Testis (tissue), 5 donors: ENCODE data around the gene ZNF397. TPM values are rescaled to one million over a fixed set of nuclear protein-coding genes. Genes with fewer than 3 reads are reported as not detected.

Experiments used
- DNase-seq: peaks from one replicate; pipeline ENCODE4 v3.0.0-alpha.2; 2019
- H3K27ac ChIP-seq, 2 donors: fragments of 200-600 bp; sonication (generic); one replicate each; pipeline ENCODE4 v1.5.1; 2019
- H3K27me3 ChIP-seq: fragments of 200-600 bp; sonication (generic); one replicate; pipeline ENCODE4 v1.5.1; 2019
- H3K36me3 ChIP-seq: fragments of 200-600 bp; sonication (generic); one replicate; pipeline ENCODE4 v1.5.1; 2017; ENCODE audit warnings: low read depth; ENCODE audit errors: missing control alignments
- H3K4me1 ChIP-seq: fragments of 200-600 bp; sonication (generic); one replicate; pipeline ENCODE4 v1.5.1; 2019
- H3K4me3 ChIP-seq, 2 donors: fragments of 200-600 bp; sonication (generic); one replicate each; pipeline ENCODE4 v1.5.1; 2017 to 2019
- H3K9me3 ChIP-seq: fragments of 200-600 bp; sonication (generic); one replicate; pipeline ENCODE4 v1.5.1; 2017
- POLR2A ChIP-seq: fragments of 450-650 bp; IDR thresholded peaks from one replicate; pipeline ENCODE4 v1.6.1; 2017; ENCODE audit warnings: antibody characterized with exemption, mild to moderate bottlenecking, moderate library complexity
- WGBS, 2 donors: methylation state at CpG; one replicate each; pipeline ENCODE4 v1.1.5; 2018; 5-methylcytosine and 5-hydroxymethylcytosine counted together
- intact Hi-C: fragments of 100-400 bp; cut with DNase I; formaldehyde crosslinking; loops from one replicate; pipeline ENCODE4 v1.15.1; 2023; ENCODE audit warnings: low total_unique reads
- long read RNA-seq, 2 donors: transcript quantifications; one replicate each; lab custom pipeline, GENCODE V29; 2026
- polyA plus RNA-seq: library from polyadenylated mRNA; stranded (reverse); fragments of 350-450 nt; fragmentation: Illumina TruSeq; extraction: RNeasy Lipid Tissue Mini Kit (QIAGEN cat#74804); gene quantifications from one replicate; pipeline ENCODE4 v1.2.3, GENCODE V29; 2014; ENCODE audit warnings: low read depth, low replicate concordance; ENCODE audit not compliant: insufficient read depth
- total RNA-seq, 2 donors: library from RNA; depleted of rRNA; stranded (reverse); fragments of >200 nt; gene quantifications; one replicate each; pipeline ENCODE4 v1.2.3, GENCODE V29; 2016
- TF ChIP-seq, protein P1 (sequence below), 3 experiments: fragments of 450-650 bp in 2 of 3; fragments of 200-600 bp in 1 of 3; sonication (generic) in 1 of 3; IDR thresholded peaks; one replicate each; pipeline ENCODE4 v1.5.1; 2016 to 2019; ENCODE audit warnings: antibody characterized with exemption in 3 of 3, mild to moderate bottlenecking in 2 of 3, moderate library complexity in 1 of 3

Gene ZNF397
- 10 to 100 TPM; 32.2 to 36.6 TPM for total RNA-seq
- polyA plus RNA-seq = 21.6 TPM
- long read RNA-seq, donor 1, full-length matches to known transcripts = 6 of 6 reads
- long read RNA-seq, donor 1, partial matches to known transcripts = 0 of 6 reads
- long read RNA-seq, donor 1, other reads (novel, unspliced or antisense) = 0 of 6 reads
- long read RNA-seq, donor 2, full-length matches to known transcripts = 3 of 10 reads
- long read RNA-seq, donor 2, partial matches to known transcripts = 7 of 10 reads
- long read RNA-seq, donor 2, other reads (novel, unspliced or antisense) = 0 of 10 reads

DNA sequence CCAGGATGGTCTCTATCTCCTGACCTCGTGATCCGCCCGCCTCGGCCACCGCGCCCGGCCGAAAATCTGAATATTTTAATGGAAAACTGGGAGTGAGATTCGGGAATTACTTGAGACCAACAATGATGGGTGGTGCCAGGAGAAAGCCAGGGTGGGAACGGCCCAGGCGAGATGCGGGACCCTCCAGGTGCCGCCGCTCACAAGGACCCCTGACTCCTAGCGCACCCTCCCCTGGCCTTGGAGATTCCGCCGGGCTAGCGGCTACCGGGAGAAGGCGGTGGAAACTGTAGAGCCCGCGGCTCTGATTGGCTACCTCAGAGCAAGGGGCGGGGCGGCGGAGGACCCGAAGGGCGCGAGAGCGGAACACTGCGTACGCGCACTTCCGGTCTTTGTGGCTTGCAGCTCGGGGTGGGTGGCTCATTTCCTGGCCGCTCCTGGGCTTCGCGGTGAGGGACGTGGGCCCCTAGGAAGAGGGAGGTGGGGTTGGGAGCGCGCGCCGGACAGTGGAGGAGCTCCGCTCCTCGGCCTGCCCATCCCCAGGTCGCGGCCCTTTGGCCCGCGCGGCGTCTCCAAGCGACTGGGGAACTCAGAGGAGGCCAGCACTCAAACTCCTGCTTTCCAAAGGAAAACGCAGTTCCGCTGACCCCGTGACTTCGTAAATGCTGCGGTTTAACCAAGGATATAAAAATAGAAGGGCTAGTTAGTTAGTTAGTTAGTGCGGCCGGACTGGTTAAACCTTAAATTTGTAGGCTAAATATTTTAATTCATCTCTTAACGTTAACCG is at the start of gene ZNF397:
Gene ZNF397, plus strand, starts transcription at position 371 of the 784 bp plus-strand sequence. CDS start 1,437 bp downstream, outside the sequence.
- H3K36me3 ChIP-seq = no peaks in the 10 kb centered on the region
- peak within 1 kb of the TSS; percentile 76 to 89 for H3K4me3 ChIP-seq
- WGBS, 2 donors = 0 to 1% methylated on average over 35 to 60 of the region's 60 CpGs
- H3K9me3 ChIP-seq = no peaks in the 10 kb centered on the region
- H3K27ac ChIP-seq = peak within 1 kb of the TSS; percentile 96 to 98
- no peaks in the 10 kb centered on the region for H3K27me3 ChIP-seq
- peaks cover 9% of the 10 kb centered on the region for H3K4me1 ChIP-seq
- DNase-seq = peak; percentile 99
- intact Hi-C loops = no loop called here
- TF ChIP-seq, protein P1, sequence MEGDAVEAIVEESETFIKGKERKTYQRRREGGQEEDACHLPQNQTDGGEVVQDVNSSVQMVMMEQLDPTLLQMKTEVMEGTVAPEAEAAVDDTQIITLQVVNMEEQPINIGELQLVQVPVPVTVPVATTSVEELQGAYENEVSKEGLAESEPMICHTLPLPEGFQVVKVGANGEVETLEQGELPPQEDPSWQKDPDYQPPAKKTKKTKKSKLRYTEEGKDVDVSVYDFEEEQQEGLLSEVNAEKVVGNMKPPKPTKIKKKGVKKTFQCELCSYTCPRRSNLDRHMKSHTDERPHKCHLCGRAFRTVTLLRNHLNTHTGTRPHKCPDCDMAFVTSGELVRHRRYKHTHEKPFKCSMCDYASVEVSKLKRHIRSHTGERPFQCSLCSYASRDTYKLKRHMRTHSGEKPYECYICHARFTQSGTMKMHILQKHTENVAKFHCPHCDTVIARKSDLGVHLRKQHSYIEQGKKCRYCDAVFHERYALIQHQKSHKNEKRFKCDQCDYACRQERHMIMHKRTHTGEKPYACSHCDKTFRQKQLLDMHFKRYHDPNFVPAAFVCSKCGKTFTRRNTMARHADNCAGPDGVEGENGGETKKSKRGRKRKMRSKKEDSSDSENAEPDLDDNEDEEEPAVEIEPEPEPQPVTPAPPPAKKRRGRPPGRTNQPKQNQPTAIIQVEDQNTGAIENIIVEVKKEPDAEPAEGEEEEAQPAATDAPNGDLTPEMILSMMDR (IDR thresholded peaks at IDR 0.05) = peak in 1 of 3 experiments; percentile 13
- TF ChIP-seq POLR2A = peak; percentile 83

- TF ChIP-seq, protein P1 (IDR thresholded peaks at IDR 0.05) = no peak
- 80 to 90% methylated on average over 5 of the region's 5 CpGs for WGBS, 2 donors
- Histone ChIP-seq H3K27me3 (no peaks in the 10 kb centered on the region), H3K4me3 (no peak overlapping the region), H3K4me1 (no peaks in the 10 kb centered on the region), H3K36me3 (no peaks in the 10 kb centered on the region), H3K9me3 (no peaks in the 10 kb centered on the region), H3K27ac (no peak overlapping the region)
- intact Hi-C loops = no loop called here
- DNase-seq = no peak
Observed at GRCh38 chr18:35191698-35192025, 49.2 kb upstream of the ZNF397 start.

- TF ChIP-seq, protein P1 (IDR thresholded peaks at IDR 0.05) = no peak
- TF ChIP-seq POLR2A = no peak
- Histone ChIP-seq H3K36me3 (no peaks in the 10 kb centered on the region), H3K27me3 (no peaks in the 10 kb centered on the region), H3K4me1 (no peaks in the 10 kb centered on the region), H3K27ac (no peak overlapping the region), H3K9me3 (no peaks in the 10 kb centered on the region), H3K4me3 (no peak overlapping the region)
- DNase-seq = no peak
- intact Hi-C loops = no loop called here
- WGBS, 2 donors = 90 to 92% methylated on average over 4 of the region's 4 CpGs
Observed at GRCh38 chr18:35192415-35192814, 48.4 kb upstream of the ZNF397 start.

GRCh38 chr18:35193316-35193715 is 47.5 kb upstream of the ZNF397 start:
- 50 to 59% methylated on average over 1 of the region's 1 CpG for whole genome bisulfite sequencing, 2 donors

More at GRCh38 chr18:35193316-35193715, 47.5 kb upstream of the ZNF397 start:
- intact Hi-C loops = no loop called here
- no peak for DNase-seq
- no peak overlapping the region for H3K27ac ChIP-seq
- no peaks in the 10 kb centered on the region for H3K4me1 ChIP-seq
- H3K27me3 ChIP-seq = no peaks in the 10 kb centered on the region
- no peaks in the 10 kb centered on the region for H3K36me3 ChIP-seq
- no peaks in the 10 kb centered on the region for H3K9me3 ChIP-seq
- no peak for TF ChIP-seq POLR2A
- TF ChIP-seq, protein P1 (IDR thresholded peaks at IDR 0.05) = no peak
- no peak overlapping the region for H3K4me3 ChIP-seq
